ENCODE measurements around the gene LAMTOR2. TPM values are rescaled to one million over a fixed set of nuclear protein-coding genes. Genes with fewer than 3 reads are reported as not detected.

LAMTOR2 gene
- total RNA-seq, 1 donor from 2014 or later = 108 TPM

DNA sequence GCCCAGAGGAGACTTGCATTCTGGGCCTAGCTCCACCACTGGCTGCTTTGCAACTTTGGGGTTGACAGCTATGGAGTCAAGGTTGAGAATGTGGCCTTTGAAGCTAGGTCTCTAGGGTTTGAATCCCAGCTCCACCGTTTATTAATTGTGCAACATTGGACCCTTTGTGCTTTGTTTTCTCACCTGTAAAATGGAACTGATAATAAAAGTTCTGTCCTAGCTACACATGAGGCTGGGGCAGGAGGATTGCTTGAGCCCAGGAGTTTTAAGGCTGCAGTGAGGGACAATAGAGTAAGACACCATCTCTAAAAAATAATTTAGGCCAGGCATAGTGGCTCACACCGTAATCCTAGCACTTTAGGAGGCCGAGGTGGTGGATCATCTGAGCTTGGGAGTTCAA, 44.7 kb downstream of the LAMTOR2 start:
- TF ChIP-seq, protein P1, sequence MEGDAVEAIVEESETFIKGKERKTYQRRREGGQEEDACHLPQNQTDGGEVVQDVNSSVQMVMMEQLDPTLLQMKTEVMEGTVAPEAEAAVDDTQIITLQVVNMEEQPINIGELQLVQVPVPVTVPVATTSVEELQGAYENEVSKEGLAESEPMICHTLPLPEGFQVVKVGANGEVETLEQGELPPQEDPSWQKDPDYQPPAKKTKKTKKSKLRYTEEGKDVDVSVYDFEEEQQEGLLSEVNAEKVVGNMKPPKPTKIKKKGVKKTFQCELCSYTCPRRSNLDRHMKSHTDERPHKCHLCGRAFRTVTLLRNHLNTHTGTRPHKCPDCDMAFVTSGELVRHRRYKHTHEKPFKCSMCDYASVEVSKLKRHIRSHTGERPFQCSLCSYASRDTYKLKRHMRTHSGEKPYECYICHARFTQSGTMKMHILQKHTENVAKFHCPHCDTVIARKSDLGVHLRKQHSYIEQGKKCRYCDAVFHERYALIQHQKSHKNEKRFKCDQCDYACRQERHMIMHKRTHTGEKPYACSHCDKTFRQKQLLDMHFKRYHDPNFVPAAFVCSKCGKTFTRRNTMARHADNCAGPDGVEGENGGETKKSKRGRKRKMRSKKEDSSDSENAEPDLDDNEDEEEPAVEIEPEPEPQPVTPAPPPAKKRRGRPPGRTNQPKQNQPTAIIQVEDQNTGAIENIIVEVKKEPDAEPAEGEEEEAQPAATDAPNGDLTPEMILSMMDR (IDR thresholded peaks at IDR 0.05; ENCODE audit: insufficient read depth, low read length, poor library complexity, severe bottlenecking) = no peak
- H3K27me3 ChIP-seq (ENCODE audit: control insufficient read depth, insufficient read depth, low read length) = no peaks in the 10 kb centered on the region
- no peak overlapping the region for H3K4me3 ChIP-seq (ENCODE audit: low read depth, low read length)
- H3K36me3 ChIP-seq (ENCODE audit: control insufficient read depth, insufficient read depth, low read length) = no peaks in the 10 kb centered on the region
- DNase-seq (ENCODE audit: low read depth) = no peak

DNA sequence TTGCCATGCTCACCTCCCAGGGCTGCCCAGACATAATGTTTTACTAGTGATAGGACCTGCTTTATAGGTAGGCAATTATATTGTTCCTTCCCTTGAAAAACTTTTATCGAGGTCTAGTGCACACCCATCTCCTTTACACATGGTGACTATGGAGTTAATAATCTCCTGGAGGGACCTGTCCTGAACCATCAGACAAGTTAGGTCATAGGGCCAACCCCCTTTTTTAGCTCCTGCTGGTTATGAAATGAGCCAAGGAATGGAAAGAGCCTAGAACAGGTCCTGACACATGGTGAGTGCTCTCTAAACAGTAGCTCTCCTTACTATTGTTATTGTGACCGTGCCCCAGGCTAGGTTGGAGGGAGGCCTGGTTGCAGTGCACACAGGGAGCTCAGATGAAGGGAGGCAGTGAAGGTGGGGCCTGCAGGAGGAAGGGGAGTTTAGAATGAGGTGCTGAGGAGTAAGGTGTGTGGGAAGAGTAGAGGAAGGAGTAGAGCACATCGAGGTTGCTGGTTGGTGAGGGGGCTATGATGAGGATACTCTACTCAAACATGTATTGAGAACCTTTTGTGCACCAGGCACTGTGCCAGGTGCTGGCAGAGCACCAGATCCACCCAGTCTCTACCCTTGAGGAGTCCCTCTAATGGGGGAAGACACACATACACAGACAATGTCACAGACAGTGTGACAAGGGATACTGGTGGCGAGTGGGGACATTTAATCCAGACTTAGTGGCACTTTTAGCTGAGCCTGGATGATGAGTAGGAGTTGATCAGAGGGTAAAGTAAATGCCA, 45.8 kb downstream of the LAMTOR2 start:
- Histone ChIP-seq H3K4me3 (ENCODE audit: low read depth, low read length) (no peak overlapping the region), H3K27me3 (ENCODE audit: control insufficient read depth, insufficient read depth, low read length) (no peaks in the 10 kb centered on the region), H3K36me3 (ENCODE audit: control insufficient read depth, insufficient read depth, low read length) (no peaks in the 10 kb centered on the region)
- TF ChIP-seq, protein P1 (IDR thresholded peaks at IDR 0.05; ENCODE audit: insufficient read depth, low read length, poor library complexity, severe bottlenecking) = no peak
- DNase-seq (ENCODE audit: low read depth) = no peak

DNA sequence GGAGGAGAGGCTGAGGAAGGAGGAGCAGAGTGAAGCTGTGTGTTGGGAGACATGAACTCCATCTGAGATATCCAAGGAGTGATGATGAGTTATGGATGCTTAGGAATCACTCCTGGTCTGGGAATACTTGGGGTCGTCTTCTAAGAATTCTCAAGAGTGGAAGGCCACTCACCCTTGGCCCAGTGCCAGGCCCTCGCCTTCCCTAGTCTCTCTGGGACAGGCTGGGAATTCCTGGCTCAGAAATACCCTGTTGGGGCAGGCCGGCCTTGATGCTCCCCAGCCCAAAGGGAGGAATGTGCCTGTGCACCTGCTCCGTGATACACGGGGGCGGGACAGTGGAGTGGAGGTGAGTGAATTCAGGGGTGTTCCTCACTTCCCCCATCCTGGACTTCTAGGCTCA, 47.3 kb downstream of the LAMTOR2 start:
- TF ChIP-seq, protein P1 (IDR thresholded peaks at IDR 0.05; ENCODE audit: insufficient read depth, low read length, poor library complexity, severe bottlenecking) = no peak
- H3K27me3 ChIP-seq (ENCODE audit: control insufficient read depth, insufficient read depth, low read length) = no peaks in the 10 kb centered on the region
- no peak for DNase-seq (ENCODE audit: low read depth)
- no peak overlapping the region for H3K4me3 ChIP-seq (ENCODE audit: low read depth, low read length)
- H3K36me3 ChIP-seq (ENCODE audit: control insufficient read depth, insufficient read depth, low read length) = no peaks in the 10 kb centered on the region

DNA sequence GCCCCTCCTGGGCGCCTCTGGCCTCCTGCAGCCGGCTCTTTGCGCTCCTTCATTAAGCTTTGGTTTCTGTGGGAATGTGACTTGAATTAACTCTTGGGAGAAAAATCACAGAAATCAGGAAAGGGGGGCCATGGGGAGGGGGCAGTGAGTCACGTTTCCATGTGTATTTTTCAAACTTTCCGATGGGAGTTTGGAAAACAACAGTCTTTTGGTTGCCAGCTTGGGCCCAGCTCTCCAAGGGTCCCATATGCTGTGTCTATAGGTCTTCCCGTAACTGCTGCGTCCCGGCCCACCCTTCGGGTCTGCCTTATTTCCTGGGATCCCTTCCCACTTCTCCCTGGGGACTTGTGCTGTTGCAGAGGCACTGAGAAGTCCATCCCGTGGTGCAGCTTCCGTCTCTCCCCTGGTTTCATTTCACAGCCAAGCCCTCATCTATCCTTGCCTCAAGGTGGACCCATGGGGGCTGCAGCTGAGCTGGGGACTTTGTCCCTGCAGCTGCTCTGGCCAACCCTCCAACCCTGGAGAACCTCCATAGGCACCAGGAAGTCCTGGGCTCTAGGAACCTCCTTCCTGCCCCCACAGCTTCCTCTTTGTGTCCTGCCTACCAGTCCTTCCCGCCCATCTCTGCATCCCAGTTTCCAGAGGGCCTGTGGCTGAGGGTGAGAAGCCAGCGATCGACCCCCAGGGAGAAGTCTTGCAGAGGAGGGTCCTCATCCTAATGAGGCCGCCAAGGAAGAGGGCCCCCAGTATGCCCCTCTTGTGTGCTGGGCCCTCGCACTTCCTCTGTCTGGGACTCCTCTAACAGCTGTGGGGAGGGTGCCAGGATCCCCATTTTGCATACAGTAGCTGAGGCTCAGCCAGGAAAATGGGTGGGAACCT, 48.3 kb downstream of the LAMTOR2 start:
- Histone ChIP-seq H3K36me3 (ENCODE audit: control insufficient read depth, insufficient read depth, low read length) (no peaks in the 10 kb centered on the region), H3K27me3 (ENCODE audit: control insufficient read depth, insufficient read depth, low read length) (no peaks in the 10 kb centered on the region), H3K4me3 (ENCODE audit: low read depth, low read length) (no peak overlapping the region)
- TF ChIP-seq, protein P1 (IDR thresholded peaks at IDR 0.05; ENCODE audit: insufficient read depth, low read length, poor library complexity, severe bottlenecking) = no peak
- DNase-seq (ENCODE audit: low read depth) = no peak

DNA sequence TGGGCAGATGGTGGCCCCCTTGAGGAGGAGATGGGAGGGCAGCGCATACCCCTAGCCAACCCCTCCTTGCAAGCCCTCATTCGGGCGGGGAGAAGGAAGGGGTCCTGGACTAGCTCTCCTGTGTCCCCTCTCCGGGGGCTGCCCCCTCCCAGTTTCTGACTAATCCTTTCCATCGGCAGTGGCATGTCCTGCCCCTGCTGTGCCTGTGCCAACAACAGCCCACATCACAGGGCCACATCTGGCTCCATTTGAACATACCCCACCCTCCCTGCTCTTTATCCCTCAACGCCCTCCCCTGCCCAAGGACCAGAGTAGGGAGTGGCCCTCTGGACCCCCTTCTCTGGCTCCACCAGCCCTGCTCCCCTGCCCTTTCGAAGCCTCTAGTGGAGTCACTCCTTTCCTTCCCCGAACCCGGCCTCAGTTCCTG, 49.0 kb downstream of the LAMTOR2 start:
- no peak for DNase-seq (ENCODE audit: low read depth)
- H3K36me3 ChIP-seq (ENCODE audit: control insufficient read depth, insufficient read depth, low read length) = no peaks in the 10 kb centered on the region
- H3K4me3 ChIP-seq (ENCODE audit: low read depth, low read length) = no peak overlapping the region

More for the DNA sequence above, 49.0 kb downstream of the LAMTOR2 start:
- TF ChIP-seq, protein P1 (IDR thresholded peaks at IDR 0.05; ENCODE audit: insufficient read depth, low read length, poor library complexity, severe bottlenecking) = no peak
- no peaks in the 10 kb centered on the region for H3K27me3 ChIP-seq (ENCODE audit: control insufficient read depth, insufficient read depth, low read length)
